K562 treated with DMSO at 1 percent for 12 hours (cell line): ENCODE data around the gene RAD50. TPM values are rescaled to one million over a fixed set of nuclear protein-coding genes. Genes with fewer than 3 reads are reported as not detected.

ENCODE experiments used
- total RNA-seq: library from RNA; unstranded; fragments of 300-600 nt; gene quantifications from 2 replicates; pipeline ENCODE4 v1.2.3, GENCODE V29; 2022; ENCODE audit not compliant: insufficient read depth

Gene RAD50
- total RNA-seq, result 8.2 and 25.8 TPM in 2 replicates

GRCh38 chr5:132556763-132557477, at the start of gene RAD50:
TSS of gene RAD50 (plus strand) at chr5:132556977. CDS start at chr5:132557325, 348 bp downstream.

GRCh38 chr5:132543472-132544201, 13.1 kb upstream of the RAD50 start, which contains the start of gene IL5:
TSS of gene IL5 (minus strand) at chr5:132543522. CDS start at chr5:132543478, 44 bp downstream.

GRCh38 chr5:132657676-132658380, 101.1 kb downstream of the RAD50 start, which contains the start of gene IL13:
TSS of gene IL13 (plus strand) at chr5:132658173. CDS start at chr5:132658187, 14 bp downstream.

DNA sequence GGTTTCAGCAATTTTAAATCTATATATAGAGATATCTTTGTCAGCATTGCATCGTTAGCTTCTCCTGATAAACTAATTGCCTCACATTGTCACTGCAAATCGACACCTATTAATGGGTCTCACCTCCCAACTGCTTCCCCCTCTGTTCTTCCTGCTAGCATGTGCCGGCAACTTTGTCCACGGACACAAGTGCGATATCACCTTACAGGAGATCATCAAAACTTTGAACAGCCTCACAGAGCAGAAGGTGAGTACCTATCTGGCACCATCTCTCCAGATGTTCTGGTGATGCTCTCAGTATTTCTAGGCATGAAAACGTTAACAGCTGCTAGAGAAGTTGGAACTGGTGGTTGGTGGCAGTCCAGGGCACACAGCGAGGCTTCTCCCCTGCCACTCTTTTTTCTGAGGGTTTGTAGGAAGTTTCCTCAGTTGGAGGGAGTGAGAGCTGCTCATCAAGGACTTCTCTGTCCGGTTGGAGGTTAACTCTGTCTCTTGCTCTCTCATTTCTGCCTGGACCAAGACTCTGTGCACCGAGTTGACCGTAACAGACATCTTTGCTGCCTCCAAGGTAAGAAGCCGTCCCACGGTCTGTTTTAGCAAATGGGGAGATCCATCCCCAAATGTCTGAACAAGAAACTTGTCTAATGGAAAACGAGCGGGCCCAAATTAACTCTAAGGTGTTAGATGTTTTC, 117.3 kb downstream of the RAD50 start, which contains the start of gene IL4:
TSS of gene IL4 (plus strand) at position 51 of the 692 bp plus-strand sequence. CDS start at position 113, 62 bp downstream.

Other genes starting within 250 kb of the RAD50 start
- 3.2 and 11.9 TPM in 2 replicates for gene SLC22A5, start 187.3 kb upstream of the RAD50 start, total RNA-seq
- gene IRF1, start 66.2 kb upstream of the RAD50 start, total RNA-seq, result 37.2 and 37.9 TPM in 2 replicates
- gene IL5, start 13.5 kb upstream of the RAD50 start, total RNA-seq, result not detected in 2 replicates
- gene IL13, start 101.2 kb downstream of the RAD50 start, total RNA-seq, result not detected in 2 replicates
- not detected in 2 replicates for gene IL4, start 117.0 kb downstream of the RAD50 start, total RNA-seq
- gene KIF3A, start 180.6 kb downstream of the RAD50 start, total RNA-seq, result 3.6 and 5.4 TPM in 2 replicates
- 6.4 and 10.8 TPM in 2 replicates for gene CCNI2, start 190.4 kb downstream of the RAD50 start, total RNA-seq
- 32.5 and 94.8 TPM in 2 replicates for gene SEPTIN8, start 220.3 kb downstream of the RAD50 start, total RNA-seq